ENCODE measurements around the gene SPARC.

Gene SPARC

DNA sequence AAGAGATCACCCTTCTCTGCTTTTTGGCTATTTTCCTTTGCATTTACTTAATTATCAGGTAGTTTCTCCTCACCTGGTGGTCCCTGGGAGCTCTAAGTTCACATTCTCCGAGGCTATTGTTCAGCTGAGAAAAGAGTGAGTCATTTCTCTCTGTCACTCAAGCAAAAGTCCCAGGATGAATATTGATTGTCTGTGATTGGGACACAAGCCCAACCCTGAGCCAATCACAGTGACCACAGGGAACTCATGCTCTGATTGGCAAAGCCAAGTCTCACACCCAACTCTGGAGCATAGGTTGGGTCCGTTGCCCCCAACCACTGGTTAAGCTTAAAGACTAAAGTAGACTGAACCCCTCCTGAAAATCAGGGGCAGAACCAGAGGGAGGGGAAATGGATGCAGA lies 67.8 kb downstream of the SPARC start:
- DNase-seq, result no peak

DNA sequence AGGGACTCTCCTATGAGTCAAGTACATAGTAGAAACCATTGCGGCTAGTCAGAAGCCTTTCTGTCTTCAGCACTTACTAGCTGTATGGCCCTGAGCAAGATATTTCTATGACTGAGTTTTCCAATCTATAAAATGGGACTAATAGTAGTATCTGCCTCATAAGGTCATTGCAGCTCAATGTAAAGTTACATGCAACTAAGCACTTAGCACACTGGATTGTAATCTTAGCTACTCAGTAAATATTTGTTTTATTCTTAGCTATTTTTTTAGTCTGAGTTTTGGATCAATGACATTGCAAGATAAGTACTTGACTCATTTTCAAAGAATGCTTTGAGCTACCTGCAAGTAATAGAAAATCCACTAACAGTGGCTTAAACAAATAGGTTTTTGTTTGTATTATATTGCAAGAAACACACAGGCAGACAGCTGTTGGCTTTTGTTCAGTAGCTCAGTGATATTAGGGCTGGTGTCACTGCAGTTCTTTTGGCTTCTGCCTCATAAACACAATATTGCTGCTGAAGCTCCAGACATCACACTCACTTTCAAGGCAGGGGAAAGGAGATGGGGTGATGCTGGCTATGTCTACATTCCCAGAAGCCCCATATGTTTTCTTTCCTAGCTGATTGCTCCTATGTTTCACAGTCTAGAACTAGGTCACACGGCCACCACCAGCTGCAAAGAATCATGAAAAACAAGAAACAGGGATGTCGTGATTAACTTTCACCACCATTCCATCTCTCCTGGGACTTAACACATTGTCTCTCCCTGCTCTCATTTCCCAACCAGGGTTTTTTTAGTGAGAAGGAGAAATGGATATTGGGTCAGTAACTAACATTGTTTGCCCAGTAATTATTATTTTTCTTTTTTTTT lies 68.6 kb downstream of the SPARC start:
- no peak for DNase-seq

DNA sequence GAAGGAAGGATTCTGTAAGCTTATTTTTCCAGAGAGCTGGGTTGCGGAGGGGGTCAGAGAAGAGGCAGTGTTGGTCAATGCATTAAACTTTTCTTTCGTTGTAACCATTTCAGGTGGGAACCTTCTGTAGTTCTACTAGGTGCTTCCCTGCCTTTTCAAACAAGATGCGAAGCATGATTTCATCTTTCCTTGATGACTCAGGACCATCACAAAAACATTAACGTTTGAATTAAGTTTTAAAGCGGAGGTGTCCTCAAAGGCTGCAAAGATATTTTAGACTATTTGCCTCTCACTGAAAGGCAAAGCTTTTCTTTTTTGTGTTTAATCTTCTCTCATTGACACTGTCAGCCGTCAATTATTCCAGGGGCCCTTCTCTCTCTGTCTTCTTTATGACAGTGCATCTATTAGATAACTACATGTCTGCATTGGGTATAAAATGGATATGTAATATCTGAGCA lies 69.3 kb downstream of the SPARC start:
- no peak for DNase-seq

DNA sequence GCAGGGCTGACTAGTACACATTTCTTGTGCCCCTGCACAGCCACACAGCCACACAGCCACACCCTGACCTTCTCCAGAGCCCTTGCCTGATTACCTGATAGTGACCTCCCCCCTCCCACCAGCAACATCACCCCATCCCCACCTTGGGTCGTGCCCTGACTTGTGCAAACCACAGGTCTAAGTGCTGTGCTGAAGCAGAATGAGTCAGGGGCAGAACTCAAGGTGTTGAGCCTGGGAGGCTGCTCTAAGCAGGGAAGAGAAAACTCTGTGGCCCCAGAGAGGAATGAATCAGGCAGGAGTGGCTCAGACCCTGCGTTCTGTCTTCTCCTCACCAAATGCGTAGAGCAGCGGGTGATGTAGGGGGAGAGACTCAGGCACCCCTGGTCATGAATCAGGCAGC lies 71.3 kb downstream of the SPARC start:
- no peak for DNase-seq

DNA sequence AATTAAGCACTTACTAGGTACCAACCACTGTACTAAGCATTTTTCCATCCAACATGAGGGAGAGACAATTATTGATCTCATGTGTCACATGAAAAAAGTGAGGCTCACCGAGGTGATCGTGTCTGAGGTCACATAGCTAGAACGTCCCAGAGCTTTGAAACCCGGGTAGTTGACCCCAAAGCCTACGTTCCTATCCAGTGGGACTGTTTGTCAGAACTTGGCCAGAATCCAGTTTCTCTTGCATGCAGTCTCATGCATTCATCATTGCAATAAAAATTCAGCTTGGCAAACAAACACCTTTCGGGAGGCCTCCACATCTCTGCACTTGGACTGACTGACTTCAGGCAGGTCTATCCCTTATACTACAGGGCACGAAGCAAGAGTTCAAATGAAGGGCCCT lies 72.2 kb downstream of the SPARC start:
- no peak for DNase-seq

DNA sequence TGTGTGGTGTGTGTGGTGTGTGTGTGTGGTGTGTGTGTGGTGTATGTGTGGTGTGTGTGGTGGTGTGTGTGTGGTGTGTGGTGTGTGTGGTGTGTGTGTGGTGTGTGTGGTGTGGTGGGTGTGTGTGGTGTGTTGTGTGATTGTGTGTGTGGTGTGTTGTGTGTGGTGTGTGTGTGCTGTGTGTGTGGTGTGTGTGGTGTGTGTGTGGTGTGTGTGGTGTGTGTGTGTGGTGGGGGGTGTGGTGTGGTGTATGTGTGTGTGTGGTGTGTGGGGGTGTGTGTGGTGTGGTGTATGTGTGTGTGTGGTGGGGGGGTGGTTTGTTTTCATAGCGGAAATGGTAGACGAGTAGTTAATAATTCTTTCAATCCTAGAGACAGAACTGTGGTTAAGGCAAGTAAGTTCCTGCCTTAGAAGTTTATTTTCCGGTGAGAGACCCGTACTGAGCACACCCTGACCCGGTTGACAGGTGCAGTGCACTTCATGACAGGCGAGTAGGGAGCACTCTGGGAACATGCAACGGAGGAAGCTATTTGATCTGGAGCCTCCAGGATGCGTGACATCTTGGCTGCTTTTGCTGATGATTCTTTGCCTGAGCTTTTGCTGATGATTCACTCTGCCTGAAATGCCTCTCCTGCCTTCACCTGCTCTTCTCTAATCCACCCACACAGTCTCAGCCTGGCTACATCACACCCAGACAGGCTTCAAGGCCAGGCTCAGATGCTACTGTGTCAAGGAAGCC lies 73.9 kb downstream of the SPARC start:
- no peak for DNase-seq

DNA sequence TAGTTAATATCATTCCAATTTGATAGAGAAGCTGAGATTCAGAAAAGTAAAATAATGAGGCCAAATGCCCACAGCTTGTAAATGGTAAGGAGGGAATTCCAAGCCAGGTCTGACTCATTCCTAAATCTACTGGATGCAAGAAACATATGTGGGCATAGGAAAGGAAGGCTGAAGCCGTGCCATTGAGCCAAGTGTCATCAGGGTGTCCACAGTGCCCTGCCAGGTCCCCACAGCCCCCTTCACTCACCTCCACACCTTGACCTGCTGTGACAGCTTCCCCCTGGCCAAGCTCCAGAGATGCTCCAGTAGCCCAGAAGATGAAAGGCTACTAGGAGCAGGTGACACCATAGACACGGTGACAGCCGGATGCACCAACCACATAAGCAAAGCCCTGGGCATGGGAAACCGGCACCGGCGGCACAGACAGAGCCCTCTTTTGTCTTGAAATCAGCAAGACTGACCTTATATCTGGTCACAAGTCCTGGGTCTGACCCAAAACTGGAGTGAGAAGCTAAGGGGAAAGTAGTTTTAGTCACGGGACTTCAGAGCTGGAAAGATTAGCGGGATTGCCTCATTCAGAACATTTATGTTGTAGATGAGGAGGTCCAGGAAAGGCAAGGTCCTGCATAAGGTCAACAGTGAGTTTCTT lies 75.5 kb downstream of the SPARC start:
- no peak for DNase-seq

Measured in SHP77 (cell line).